HG03025 (cell line): Measurements from ENCODE around the gene MAP2K1.
A peak's percentile ranks its signal among the peaks of the same experiment; 100 is the strongest.
"Not testable (repeated sequence)": the region's sequence is repeated elsewhere in the genome, so short reads cannot be mapped to it uniquely, and the experiment has no call there.

ENCODE experiments used
- ATAC-seq: cut with Tn5 transposase; IDR thresholded peaks from one replicate; pipeline ENCODE4 v1.9.1; 2021; ENCODE audit warnings: mild to moderate bottlenecking, moderate library complexity; ENCODE audit not compliant: unreplicated experiment, low FRiP score

MAP2K1 gene

DNA sequence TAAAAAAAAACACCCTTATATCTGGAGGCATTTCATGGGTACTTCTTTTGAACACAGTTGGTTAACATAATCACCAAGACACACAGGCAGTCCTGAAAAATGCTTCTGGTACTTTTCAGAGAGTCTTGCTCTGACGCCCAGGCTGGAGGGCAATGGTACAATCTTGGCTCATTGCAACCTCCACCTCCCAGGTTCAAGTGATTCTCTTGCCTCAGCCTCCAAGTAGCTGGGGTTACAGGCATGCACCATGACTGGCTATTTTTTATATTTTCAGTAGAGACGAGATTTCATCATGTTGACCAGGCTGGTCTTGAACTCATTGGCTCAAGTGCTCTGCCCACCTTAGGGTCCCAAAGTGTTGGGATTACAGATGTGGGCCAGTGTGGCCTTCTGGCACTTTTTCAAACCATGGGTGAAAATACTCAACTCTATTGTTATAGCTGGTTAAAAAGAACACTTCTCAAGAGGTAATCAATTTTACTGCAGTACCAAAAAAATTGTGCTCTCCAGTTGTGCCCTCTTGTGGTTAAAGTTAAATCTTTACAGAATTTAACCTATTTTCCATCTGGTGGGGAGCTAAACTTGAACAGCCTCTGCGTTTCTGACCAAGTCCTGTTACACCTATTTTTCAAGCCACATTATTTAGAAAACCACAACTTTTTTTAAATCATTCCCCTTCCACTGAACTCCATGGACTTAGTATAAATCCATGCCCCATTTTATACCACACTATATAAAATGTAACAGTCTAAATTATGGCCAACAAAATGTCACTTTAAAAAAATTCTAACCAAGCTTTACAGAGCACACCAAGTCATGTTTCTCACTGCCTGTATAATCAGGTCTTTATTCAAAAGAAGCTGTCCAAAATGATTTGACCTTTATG is 112.0 kb downstream of the MAP2K1 start:
- no peak for ATAC-seq

- ATAC-seq, result not testable (repeated sequence)
Measured at GRCh38 chr15:66500346-66500745, 113.6 kb downstream of the MAP2K1 start.

GRCh38 chr15:66502491-66502890 is 115.8 kb downstream of the MAP2K1 start:
- ATAC-seq, result no peak

GRCh38 chr15:66503041-66503648 is 116.4 kb downstream of the MAP2K1 start:
- ATAC-seq, result not testable (repeated sequence)

- ATAC-seq, result no peak
Measured at GRCh38 chr15:66503780-66504562, 117.3 kb downstream of the MAP2K1 start.

DNA sequence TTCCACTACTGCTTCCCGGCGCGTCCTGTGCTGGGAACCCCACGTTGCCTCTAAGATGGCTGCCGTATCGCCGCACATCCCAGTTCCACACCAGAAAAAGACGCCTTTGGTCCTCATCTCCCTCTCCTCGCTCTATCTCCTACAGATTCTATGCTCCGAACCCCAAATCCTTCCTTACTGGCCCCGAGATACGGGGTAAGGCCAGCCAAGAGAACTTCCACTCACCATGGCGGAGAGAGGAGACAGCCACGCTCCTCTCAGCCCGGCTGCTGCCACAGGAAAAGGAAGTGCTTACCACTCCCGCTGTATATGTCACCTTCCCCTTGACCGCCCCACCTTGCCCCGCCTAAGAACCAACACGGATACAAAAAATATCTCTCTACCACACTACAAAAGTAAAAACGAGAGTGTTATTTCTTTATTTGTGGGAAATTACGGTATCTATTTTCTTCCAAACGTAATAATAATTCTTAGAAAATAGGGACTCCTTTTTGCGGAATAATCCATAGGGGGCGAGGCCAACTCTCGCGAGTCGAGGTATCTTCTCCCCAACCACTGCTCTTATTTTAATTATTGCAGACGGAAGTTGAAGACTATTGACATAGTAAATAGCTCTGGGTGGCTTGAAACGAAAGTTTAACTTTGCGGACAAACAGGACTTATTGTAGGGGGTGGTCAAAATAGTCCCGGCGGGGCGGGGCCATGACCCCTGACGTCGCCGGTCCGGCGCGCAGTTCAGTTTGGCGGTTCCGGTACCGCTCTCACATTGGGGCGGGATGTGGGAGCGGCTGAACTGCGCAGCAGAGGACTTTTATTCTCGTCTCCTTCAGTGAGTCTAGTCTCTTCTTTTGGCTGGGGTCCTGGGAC is 118.1 kb downstream of the MAP2K1 start, which contains the start of the genes RPL4 and ZWILCH:
RPL4 (minus strand) TSS at position 293 of the 867 bp plus-strand sequence; CDS start at position 228, 65 bp downstream.
ZWILCH (plus strand) TSS at position 764 of the 867 bp plus-strand sequence; CDS start at position 777, 13 bp downstream.
- ATAC-seq, result peak; percentile 76

DNA sequence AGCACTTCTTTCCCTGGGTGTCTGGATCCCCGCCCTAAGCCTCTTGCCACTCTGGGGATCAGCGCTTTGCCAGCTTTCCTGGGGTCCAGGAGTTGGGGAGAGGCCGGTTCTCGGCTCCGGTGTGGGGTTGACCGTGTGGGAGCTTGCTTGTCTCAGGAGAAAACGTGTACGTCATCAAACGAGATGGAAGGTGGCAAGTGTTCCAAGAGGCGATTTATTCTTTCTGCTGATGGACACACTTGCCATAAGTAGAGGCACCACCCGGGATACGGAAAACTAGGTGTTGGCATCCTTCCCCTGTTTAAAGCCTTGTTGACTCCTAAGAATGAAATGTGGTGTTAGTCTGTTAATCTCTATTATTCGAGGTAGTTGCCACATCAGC is 118.7 kb downstream of the MAP2K1 start:
- ATAC-seq, result no peak

GRCh38 chr15:66505818-66506217 is 119.1 kb downstream of the MAP2K1 start:
- no peak for ATAC-seq

- no peak for ATAC-seq
Measured at GRCh38 chr15:66508293-66508883, 121.7 kb downstream of the MAP2K1 start.

DNA sequence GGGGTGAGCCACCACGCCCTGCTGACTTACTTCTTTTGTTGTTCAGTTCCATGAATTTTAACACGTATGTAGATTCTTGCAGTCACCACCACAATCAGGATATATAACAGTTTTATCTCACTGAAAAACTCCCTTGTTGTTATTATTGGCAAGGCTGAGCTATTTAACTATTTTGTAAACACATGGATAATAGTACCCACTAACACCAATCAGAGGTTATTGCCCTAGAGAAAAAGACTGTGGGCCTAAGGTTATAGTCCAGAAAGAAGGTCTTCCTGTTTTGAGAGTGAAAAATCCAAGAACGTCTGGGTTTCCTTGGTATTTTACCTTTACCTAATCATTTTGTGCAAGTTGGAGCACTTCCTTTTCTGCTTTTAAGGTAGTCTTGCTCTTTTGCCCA is 127.9 kb downstream of the MAP2K1 start:
- ATAC-seq, result no peak

- ATAC-seq, result no peak
Measured at GRCh38 chr15:66515901-66516322, 129.2 kb downstream of the MAP2K1 start.

- ATAC-seq, result no peak
Measured at GRCh38 chr15:66523926-66524325, 137.2 kb downstream of the MAP2K1 start.

GRCh38 chr15:66524838-66525237 is 138.1 kb downstream of the MAP2K1 start:
- no peak for ATAC-seq

DNA sequence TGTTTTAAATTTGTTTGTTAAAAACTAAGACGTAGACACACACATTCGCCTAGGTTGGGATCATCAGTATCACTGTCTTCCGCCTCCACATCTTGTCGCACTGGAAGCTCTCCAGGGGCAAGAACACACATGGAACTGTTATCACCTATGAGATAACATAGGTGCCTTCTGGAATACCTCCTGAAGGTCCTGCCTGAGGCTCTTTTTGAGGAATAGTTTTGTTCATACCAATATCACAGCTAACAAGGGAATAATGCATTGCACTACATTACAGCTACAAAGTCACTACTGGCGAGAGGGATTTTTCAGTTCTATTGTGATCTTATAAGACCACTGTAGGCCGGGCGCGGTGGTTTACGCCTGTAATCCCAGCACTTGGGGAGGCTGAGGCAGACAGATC is 148.3 kb downstream of the MAP2K1 start:
- ATAC-seq, result no peak
